Measurements from ENCODE around the gene PLEKHN1. TPM values are rescaled to one million over a fixed set of nuclear protein-coding genes. Genes with fewer than 3 reads are reported as not detected.

PLEKHN1 gene
- total RNA-seq, 1 donor from 2014 or later = 6.8 TPM

DNA sequence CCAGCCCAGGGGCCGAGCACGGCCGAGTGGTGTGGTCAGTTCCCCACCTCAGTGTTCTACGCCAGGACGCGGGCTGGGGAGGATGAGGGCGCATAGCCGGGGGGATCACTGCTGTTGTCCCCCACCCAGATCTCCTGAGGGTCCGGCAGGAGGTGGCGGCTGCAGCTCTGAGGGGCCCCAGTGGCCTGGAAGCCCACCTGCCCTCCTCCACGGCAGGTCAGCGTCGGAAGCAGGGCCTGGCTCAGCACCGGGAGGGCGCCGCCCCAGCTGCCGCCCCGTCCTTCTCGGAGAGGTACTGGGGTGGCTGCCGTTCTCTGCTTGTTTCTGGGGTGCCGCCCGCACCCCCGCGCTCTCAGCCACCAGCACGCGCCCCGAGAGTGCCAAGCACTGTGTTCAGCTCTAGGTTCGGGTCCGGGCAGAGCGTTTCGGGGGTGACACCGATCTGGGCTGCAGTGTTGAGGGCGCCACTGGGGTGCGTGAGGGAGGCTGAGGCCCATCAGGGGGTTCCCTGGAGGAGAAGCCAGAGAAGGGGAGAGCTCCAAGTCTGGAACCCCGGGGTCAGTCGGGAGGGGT lies 25.2 kb upstream of the PLEKHN1 start:
- peak overlapping the region; percentile 40 for H3K4me3 ChIP-seq (ENCODE audit: low read depth, low read length)
- TF ChIP-seq, protein P1, sequence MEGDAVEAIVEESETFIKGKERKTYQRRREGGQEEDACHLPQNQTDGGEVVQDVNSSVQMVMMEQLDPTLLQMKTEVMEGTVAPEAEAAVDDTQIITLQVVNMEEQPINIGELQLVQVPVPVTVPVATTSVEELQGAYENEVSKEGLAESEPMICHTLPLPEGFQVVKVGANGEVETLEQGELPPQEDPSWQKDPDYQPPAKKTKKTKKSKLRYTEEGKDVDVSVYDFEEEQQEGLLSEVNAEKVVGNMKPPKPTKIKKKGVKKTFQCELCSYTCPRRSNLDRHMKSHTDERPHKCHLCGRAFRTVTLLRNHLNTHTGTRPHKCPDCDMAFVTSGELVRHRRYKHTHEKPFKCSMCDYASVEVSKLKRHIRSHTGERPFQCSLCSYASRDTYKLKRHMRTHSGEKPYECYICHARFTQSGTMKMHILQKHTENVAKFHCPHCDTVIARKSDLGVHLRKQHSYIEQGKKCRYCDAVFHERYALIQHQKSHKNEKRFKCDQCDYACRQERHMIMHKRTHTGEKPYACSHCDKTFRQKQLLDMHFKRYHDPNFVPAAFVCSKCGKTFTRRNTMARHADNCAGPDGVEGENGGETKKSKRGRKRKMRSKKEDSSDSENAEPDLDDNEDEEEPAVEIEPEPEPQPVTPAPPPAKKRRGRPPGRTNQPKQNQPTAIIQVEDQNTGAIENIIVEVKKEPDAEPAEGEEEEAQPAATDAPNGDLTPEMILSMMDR (conservative IDR thresholded peaks at IDR 0.05; ENCODE audit: low read depth, low read length) = no peak
- no peak for DNase-seq (ENCODE audit: low read depth)

DNA sequence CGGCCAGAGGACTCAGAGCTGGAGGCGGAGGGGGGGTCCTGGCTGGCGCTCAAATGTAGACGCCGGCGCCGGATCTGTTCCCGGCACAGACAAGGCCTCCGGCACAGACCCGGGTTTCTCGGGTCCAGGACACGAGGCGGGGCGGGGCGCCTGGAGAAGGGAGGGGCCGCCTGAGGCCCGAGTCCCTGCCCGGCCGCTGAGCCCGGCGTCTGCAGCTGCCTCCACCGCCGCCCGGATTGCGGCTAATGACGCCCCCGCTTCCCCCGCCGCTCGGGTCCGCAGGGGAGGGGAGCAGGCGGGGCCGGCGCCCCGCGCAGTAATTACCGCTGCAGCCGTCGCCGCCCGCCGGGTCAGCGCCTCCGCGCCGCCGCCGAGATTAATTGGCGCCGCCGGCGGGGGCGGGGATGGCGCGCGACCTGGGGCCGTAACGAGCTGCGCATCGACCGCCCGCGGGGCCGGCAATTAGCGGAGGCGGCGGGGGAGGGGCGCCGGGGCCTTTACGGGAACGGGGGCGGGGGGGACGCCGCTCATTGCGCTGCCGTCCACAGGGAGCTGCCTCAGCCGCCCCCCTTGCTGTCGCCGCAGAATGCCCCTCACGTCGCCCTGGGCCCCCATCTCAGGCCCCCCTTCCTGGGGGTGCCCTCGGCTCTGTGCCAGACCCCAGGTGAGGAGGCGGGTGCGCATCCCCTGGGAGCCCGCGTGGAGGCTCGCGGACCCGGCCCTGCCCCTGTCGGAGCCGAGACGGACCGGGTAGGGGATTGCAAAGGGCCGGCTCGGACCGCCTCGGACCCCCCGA lies 24.5 kb upstream of the PLEKHN1 start:
- peak overlapping the region; percentile 40 for H3K4me3 ChIP-seq (ENCODE audit: low read depth, low read length)
- DNase-seq (ENCODE audit: low read depth) = no peak
- TF ChIP-seq, protein P1 (conservative IDR thresholded peaks at IDR 0.05; ENCODE audit: low read depth, low read length) = no peak

DNA sequence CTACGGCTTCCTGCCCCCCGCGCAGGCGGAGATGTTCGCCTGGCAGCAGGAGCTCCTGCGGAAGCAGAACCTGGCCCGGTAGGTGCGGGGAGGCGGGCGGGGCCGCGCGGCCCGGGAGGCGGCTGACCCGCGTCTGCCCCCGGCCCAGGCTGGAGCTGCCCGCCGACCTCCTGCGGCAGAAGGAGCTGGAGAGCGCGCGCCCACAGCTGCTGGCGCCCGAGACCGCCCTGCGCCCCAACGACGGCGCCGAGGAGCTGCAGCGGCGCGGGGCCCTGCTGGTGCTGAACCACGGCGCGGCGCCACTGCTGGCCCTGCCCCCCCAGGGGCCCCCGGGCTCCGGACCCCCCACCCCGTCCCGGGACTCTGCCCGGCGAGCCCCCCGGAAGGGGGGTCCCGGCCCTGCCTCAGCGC lies 23.9 kb upstream of the PLEKHN1 start:
- no peak for DNase-seq (ENCODE audit: low read depth)
- TF ChIP-seq, protein P1 (conservative IDR thresholded peaks at IDR 0.05; ENCODE audit: low read depth, low read length) = no peak
- H3K4me3 ChIP-seq (ENCODE audit: low read depth, low read length) = peak overlapping the region; percentile 40

DNA sequence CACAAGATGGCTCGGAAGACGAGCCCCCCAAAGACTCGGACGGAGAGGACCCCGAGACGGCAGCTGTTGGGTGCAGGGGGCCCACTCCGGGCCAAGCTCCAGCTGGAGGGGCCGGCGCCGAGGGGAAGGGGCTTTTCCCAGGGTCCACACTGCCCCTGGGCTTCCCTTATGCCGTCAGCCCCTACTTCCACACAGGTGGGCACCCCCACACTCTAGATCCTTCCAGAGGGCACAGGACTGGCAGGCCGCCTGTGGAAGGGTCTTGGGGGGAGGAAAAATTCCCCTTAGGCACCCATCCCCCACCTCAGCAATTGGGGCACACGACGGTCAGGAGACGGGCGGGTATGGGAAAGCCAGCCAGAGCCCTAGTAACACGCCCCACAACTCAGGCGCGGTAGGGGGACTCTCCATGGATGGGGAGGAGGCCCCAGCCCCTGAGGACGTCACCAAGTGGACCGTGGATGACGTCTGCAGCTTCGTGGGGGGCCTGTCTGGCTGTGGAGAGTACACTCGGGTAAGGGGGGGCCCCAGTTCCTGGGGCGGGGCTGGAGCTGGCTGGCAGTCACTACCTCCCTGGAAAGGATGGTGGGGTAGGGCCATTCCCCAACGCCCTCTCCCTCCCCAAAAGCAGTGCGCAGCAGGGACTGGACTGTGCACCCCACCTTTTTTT lies 23.3 kb upstream of the PLEKHN1 start:
- no peak overlapping the region for H3K4me3 ChIP-seq (ENCODE audit: low read depth, low read length)
- TF ChIP-seq, protein P1 (conservative IDR thresholded peaks at IDR 0.05; ENCODE audit: low read depth, low read length) = no peak
- DNase-seq (ENCODE audit: low read depth) = no peak

DNA sequence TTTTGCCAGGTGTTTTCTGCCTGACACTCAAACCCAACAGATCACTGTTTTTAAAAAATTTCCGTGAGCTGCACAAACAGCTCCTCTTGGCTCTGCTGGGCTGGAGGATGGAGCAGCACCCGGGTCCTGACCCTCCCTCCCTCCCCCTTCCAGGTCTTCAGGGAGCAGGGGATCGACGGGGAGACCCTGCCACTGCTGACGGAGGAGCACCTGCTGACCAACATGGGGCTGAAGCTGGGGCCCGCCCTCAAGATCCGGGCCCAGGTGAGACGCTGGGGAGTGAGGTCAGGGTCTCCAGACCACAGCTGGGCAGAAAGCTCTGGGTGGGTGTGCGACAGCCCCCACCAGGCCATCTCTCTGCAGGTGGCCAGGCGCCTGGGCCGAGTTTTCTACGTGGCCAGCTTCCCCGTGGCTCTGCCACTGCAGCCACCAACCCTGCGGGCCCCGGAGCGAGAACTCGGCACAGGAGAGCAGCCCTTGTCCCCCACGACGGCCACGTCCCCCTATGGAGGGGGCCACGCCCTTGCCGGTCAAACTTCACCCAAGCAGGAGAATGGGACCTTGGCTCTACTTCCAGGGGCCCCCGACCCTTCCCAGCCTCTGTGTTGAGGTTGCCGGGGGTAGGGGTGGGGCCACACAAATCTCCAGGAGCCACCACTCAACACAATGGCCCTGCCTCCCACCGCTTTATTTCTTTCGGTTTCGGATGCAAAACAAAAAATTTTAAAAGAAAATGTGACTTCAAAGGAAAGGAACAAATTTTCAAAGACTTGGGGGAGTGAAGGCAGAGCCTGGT lies 22.5 kb upstream of the PLEKHN1 start:
- no peak for DNase-seq (ENCODE audit: low read depth)
- TF ChIP-seq, protein P1 (conservative IDR thresholded peaks at IDR 0.05; ENCODE audit: low read depth, low read length) = no peak
- no peak overlapping the region for H3K4me3 ChIP-seq (ENCODE audit: low read depth, low read length)

DNA sequence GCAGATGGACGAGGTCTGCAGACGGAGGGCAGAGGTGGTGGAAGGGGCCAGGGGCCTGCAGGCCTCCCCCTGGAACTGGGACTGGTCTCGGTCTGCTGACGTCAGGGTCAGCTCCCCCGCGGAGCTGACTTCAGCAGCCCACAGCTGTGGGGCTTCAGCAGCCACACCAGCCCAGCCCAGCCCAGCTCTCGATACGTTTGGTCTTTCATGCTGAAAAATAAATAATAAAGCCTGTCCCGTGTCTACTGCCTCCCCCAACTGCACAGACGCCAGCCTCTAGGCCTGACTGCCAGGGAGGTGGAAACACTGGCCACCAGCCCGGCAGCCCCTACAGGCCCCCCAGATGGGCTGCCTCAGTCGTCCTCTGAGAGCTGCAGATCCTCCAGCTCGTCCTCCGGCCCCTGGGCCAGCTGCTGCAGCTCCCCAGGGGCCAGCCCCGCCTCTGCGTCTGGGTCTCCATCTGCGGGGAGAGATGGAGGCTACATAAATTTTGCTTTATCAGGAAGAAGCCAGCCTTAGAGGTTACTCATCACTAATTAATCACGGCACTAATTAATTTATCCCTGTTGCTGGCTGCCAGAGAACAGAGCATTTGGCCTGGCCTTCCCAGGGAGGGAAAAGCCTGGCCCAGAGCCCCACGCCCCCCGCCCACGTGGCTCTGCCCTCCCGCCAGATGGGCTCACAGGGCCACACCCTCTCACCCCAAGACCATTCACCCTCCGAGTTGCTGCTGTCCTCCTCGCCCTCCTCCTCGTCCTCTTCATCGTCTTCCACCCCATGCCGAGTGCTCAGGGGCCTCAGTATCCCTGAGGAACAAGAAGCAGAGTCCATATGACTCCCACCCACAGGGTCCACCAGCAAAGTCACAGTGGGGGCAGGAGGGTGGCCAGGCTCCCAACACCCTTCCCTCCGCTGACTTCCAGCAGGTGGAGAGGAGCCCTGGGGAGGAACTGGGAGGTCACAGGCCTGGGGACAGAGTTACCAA lies 21.6 kb upstream of the PLEKHN1 start:
- H3K4me3 ChIP-seq (ENCODE audit: low read depth, low read length) = no peak overlapping the region
- DNase-seq (ENCODE audit: low read depth) = no peak
- TF ChIP-seq, protein P1 (conservative IDR thresholded peaks at IDR 0.05; ENCODE audit: low read depth, low read length) = no peak
